ENCODE data around the gene TEX19. TPM values are rescaled to one million over a fixed set of nuclear protein-coding genes. Genes with fewer than 3 reads are reported as not detected.

Gene TEX19
- total RNA-seq, 2 donors from 2014 or later: not detected

- TF ChIP-seq CTCF (IDR thresholded peaks at IDR 0.05) (peak in 2 of 7 experiments; percentile 17 to 22), POLR2A (IDR thresholded peaks at IDR 0.05) (no peak)
- WGBS, 2 donors: 57 to 80% methylated on average over 20 to 33 of the region's 34 CpGs
- intact Hi-C loops (cut with DNase I): no loop called here
- Histone ChIP-seq H3K4me1 (peaks cover 34% of the 10 kb centered on the region), H3K36me3 (replicated peaks in 1 of 2; ENCODE audit: insufficient read depth in 1 of 2, low read depth in 2 of 2) (peaks cover 0 to 2% of the 10 kb centered on the region in 2 donors), H3K27me3 (no peaks in the 10 kb centered on the region), H3K9me3 (no peaks in the 10 kb centered on the region), H3K27ac (no peak overlapping the region), H3K4me3 (no peak overlapping the region)
- peak; percentile 9 for ATAC-seq
- peak; percentile 72 to 88 (median 78) for DNase-seq
Measured at GRCh38 chr17:82388223-82388921, 29.3 kb downstream of the TEX19 start.

- H3K4me1 ChIP-seq: peaks cover 29% of the 10 kb centered on the region
- no peak for TF ChIP-seq POLR2A (IDR thresholded peaks at IDR 0.05)
- no peak for TF ChIP-seq CTCF (IDR thresholded peaks at IDR 0.05)
- no peaks in the 10 kb centered on the region for H3K27me3 ChIP-seq
- WGBS, 2 donors: 84 to 92% methylated on average over 20 to 21 of the region's 21 CpGs
- no peak overlapping the region for H3K4me3 ChIP-seq
- ATAC-seq (no peak), DNase-seq (no peak)
- H3K36me3 ChIP-seq (replicated peaks in 1 of 2; ENCODE audit: insufficient read depth in 1 of 2, low read depth in 2 of 2): peaks cover 0 to 2% of the 10 kb centered on the region in 2 donors
- H3K9me3 ChIP-seq: no peaks in the 10 kb centered on the region
- intact Hi-C loops (cut with DNase I): no loop called here
- H3K27ac ChIP-seq: no peak overlapping the region
Measured at GRCh38 chr17:82388922-82389283, 29.9 kb downstream of the TEX19 start.

DNA sequence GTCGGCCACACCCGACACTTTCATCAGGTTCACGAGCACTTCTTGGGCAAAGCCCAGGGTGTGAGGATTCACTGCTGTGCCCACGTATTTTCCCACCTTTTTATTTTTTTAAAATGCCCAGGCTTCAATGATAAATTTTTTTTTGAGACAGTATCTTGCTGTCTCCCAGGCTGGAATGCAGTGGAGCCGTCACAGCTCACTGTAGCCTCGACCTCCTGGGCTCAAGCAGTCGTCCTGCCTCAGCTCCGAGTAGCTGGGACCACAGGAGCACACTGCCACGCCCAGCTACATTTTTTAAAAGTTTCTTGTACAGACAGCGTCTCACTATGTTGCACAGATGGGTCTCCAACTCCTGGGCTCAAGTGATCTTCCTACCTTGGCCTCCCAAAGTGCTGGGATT lies 30.3 kb downstream of the TEX19 start:
- Histone ChIP-seq H3K27ac (no peak overlapping the region), H3K36me3 (replicated peaks in 1 of 2; ENCODE audit: insufficient read depth in 1 of 2, low read depth in 2 of 2) (peaks cover 0 to 2% of the 10 kb centered on the region in 2 donors), H3K4me3 (no peak overlapping the region), H3K9me3 (no peaks in the 10 kb centered on the region), H3K4me1 (peaks cover 24% of the 10 kb centered on the region), H3K27me3 (no peaks in the 10 kb centered on the region)
- intact Hi-C loops (cut with DNase I): no loop called here
- no peak for DNase-seq
- no peak for ATAC-seq
- TF ChIP-seq CTCF (IDR thresholded peaks at IDR 0.05) (no peak), POLR2A (IDR thresholded peaks at IDR 0.05) (no peak)
- WGBS, 2 donors: 89 to 94% methylated on average over 10 of the region's 10 CpGs

DNA sequence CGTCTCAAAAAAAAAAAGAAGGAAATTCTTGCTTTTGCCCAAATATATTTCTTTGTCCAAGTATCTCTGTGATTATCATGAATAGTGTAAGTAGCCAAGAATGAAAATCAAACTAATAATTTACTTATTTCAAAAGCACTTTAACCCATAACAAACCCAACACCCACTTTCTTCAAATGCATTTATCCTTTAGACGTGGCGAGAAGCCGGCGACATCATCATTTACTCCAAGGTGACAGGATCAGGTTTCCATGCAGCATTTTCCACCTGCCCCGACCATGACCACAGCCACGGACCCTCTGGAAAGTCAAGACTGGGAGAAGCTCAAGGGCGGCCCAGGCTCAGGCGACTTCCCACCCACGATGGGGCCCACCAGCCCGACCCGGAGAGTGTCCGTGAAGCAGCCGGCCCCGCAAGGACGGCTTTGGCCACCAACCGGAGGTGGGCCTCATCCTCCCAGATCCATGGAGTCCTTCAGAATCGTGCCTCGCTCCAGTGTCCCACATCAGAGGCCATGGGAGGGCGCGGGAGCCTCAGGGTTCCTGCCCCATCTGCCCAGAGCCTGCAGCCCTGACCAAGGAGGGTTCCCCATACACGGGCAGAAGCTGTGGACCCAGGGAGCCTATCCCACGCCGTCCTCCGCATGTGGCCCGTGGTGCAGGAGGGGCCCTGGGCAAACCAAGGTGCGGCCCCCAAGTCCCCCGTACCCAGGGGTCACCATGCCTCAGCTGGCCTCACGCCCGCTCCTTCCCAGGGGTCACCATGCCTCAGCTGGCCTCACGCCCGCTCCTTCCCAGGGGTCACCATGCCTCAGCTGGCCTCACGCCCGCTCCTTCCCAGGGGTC lies 31.2 kb downstream of the TEX19 start:
- Histone ChIP-seq H3K9me3 (no peaks in the 10 kb centered on the region), H3K27ac (no peak overlapping the region), H3K4me1 (peaks cover 16% of the 10 kb centered on the region), H3K36me3 (replicated peaks in 1 of 2; ENCODE audit: insufficient read depth in 1 of 2, low read depth in 2 of 2) (peaks cover 0 to 2% of the 10 kb centered on the region in 2 donors), H3K27me3 (no peaks in the 10 kb centered on the region), H3K4me3 (no peak overlapping the region)
- TF ChIP-seq CTCF (IDR thresholded peaks at IDR 0.05) (no peak), POLR2A (IDR thresholded peaks at IDR 0.05) (no peak)
- no peak for ATAC-seq
- intact Hi-C loops (cut with DNase I): no loop called here
- WGBS, 2 donors: 93 to 95% methylated on average over 9 to 28 of the region's 34 CpGs
- DNase-seq: no peak
